Mononuclear cell (primary cell): ENCODE results near the gene SWSAP1. TPM values are rescaled to one million over a fixed set of nuclear protein-coding genes. Genes with fewer than 3 reads are reported as not detected.
"Not testable (repeated sequence)": the region's sequence is repeated elsewhere in the genome, so short reads cannot be mapped to it uniquely, and the experiment has no call there.

Source experiments
- H3K27me3 ChIP-seq: 2 replicates; pipeline ENCODE4 v1.6.0; 2011; ENCODE audit warnings: low read length, control low read depth; ENCODE audit not compliant: insufficient read depth
- H3K4me1 ChIP-seq: 2 replicates; pipeline ENCODE4 v1.5.1; 2011; ENCODE audit warnings: mild to moderate bottlenecking, low read length, control low read depth; ENCODE audit not compliant: insufficient read depth
- H3K4me3 ChIP-seq: 2 replicates; pipeline ENCODE4 v1.5.1; 2011; ENCODE audit warnings: mild to moderate bottlenecking, low read length, moderate library complexity
- H3K9me3 ChIP-seq: 2 replicates; pipeline ENCODE4 v1.5.1; 2011; ENCODE audit warnings: low read depth, mild to moderate bottlenecking, control low read depth, low read length
- total RNA-seq: library from RNA; depleted of rRNA; stranded (reverse); fragments of >200 nt; gene quantifications from one replicate; pipeline ENCODE4 v1.2.3, GENCODE V29; 2012

SWSAP1 gene
- total RNA-seq, 1 donor, result 0.94 TPM

DNA sequence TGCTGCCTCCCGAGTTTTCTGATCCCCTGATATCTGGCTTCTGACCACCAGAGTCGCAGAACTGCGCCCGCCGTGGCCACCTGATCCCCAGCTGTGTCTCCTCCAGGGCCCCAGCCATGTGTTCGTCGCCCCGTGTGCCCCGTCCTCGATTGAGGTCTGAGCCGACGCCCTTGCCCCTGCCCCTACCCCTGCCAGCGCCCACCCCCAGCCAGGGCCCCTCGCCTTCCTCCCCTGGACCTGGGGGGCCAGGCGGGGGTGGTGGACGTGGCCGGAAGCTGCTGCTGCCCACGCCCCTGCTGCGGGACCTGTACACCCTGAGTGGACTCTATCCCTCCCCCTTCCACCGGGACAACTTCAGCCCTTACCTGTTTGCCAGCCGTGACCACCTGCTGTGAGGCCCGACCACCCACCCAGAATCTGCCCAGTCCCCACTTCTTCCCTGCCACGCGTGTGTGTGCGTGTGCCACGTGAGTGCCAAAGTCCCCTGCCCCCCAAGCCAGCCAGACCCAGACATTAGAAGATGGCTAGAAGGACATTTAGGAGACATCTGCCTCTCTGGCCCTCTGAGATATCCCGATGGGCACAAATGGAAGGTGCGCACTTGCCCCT, 10.1 kb upstream of the SWSAP1 start:
- Histone ChIP-seq H3K4me1 (no peaks in the 10 kb centered on the region), H3K27me3 (no peaks in the 10 kb centered on the region), H3K4me3 (no peak overlapping the region), H3K9me3 (no peaks in the 10 kb centered on the region)

DNA sequence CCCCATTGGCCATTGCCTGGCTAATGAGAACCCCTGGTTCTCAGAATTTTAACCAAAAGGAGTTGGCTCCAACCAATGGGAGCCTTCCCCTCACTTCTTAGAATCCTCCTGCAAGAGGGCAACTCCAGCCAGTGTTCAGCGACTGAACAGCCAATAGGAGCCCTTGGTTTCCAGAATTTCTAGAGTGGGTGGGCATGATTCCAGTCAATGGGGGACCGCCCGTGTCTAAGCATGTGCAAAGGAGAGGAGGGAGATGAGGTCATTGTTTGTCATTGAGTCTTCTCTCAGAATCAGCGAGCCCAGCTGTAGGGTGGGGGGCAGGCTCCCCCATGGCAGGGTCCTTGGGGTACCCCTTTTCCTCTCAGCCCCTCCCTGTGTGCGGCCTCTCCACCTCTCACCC, 9.5 kb upstream of the SWSAP1 start:
- H3K9me3 ChIP-seq, result no peaks in the 10 kb centered on the region
- H3K4me3 ChIP-seq, result no peak overlapping the region
- H3K27me3 ChIP-seq, result no peaks in the 10 kb centered on the region
- H3K4me1 ChIP-seq, result no peaks in the 10 kb centered on the region

- H3K4me1 ChIP-seq, result no peaks in the 10 kb centered on the region
- H3K27me3 ChIP-seq, result no peaks in the 10 kb centered on the region
These were observed 8.8 kb upstream of the SWSAP1 start for GRCh38 chr19:11365557-11366117.

DNA sequence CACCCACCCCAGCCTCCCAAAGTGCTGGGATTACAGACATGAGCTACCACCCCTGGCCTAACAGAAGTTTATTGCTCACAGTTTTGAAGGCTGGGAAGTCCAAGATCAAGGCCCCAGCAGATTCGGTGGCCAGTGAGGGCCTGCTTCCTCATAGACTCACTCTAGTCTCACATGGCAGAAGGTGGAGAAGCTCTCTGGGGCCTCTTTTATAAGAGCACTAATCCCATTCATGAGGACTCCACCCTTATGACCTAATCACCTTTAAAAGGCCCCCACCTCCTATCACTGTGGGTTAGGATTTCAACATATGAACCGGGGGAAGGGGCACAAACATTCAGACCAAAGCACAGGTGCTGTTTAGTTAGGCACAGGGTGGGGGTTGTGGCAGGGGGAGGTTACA, 6.9 kb upstream of the SWSAP1 start:
- no peak overlapping the region for H3K4me3 ChIP-seq
- no peaks in the 10 kb centered on the region for H3K27me3 ChIP-seq
- no peaks in the 10 kb centered on the region for H3K4me1 ChIP-seq
- H3K9me3 ChIP-seq, result no peaks in the 10 kb centered on the region

More at GRCh38 chr19:11365557-11366117, 8.8 kb upstream of the SWSAP1 start:
- Histone ChIP-seq H3K9me3 (no peaks in the 10 kb centered on the region), H3K4me3 (no peak overlapping the region)

GRCh38 chr19:11370744-11371143, 3.7 kb upstream of the SWSAP1 start:
- Histone ChIP-seq H3K9me3 (no peaks in the 10 kb centered on the region), H3K4me1 (peaks cover 20% of the 10 kb centered on the region), H3K27me3 (no peaks in the 10 kb centered on the region), H3K4me3 (no peak overlapping the region)

DNA sequence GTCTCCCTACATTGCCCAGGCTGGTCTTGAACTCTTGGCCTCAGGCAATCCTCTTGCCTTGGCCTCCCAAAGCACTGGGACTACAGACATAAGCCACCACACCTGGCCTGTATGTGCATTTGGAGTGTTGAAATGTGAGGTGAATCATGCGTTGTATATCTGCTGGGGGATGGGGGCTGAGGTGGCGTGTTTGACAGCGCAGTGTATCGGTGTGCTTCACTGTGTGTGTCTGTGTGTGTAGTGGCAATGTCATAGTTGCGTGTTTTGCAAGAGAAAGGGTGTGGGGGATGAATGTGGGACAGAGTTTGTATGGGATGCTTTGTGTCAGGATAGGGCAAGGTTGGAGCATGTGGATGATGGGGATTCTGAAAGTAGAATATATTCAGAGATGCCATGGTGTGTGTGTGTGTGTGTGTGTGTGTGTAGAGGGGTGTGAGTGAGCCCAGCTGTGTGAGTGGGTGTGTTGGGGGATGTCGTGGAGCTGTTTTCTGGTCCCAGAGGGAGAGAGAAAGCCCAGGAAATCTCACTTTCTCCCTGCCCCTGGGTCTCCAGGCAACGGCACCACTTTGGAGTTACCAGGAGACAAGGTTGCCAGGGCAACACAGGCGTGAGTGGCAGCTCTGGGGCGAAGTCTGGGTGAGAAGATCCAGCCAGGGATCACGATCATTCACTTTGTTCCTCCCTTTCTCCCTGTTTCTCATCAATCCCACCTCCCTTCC, 1.1 kb upstream of the SWSAP1 start:
- Histone ChIP-seq H3K9me3 (no peaks in the 10 kb centered on the region), H3K27me3 (no peaks in the 10 kb centered on the region), H3K4me1 (peaks cover 45% of the 10 kb centered on the region), H3K4me3 (no peak overlapping the region)

DNA sequence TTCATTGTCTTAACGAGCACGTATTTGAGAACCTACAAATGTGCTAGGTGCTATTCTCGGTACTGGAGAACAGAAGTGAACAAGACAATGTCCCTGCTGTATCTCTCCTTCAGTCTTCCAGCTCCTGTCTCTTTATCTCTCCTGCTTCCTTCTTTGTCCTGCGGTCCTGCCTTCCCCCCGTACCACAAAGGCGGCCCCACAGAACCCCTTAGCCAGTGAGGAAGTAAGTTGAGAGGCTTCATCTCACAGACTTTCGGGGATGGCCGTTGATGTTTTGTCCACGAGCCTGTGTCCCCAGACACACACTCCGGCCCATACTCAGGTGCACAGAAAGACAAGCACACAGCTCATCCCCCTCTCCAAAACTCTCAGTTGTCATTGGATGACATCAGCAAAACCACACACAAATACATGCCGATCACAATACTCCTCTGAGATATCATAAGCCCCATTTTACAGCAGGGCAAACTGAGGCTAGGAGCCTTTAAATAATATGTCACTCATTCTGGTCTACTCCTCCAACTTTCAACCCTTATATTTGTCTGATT, 507 bp upstream of the SWSAP1 start:
- Histone ChIP-seq H3K4me1 (peaks cover 45% of the 10 kb centered on the region), H3K4me3 (peak overlapping the region; percentile 60), H3K9me3 (no peaks in the 10 kb centered on the region), H3K27me3 (no peaks in the 10 kb centered on the region)

DNA sequence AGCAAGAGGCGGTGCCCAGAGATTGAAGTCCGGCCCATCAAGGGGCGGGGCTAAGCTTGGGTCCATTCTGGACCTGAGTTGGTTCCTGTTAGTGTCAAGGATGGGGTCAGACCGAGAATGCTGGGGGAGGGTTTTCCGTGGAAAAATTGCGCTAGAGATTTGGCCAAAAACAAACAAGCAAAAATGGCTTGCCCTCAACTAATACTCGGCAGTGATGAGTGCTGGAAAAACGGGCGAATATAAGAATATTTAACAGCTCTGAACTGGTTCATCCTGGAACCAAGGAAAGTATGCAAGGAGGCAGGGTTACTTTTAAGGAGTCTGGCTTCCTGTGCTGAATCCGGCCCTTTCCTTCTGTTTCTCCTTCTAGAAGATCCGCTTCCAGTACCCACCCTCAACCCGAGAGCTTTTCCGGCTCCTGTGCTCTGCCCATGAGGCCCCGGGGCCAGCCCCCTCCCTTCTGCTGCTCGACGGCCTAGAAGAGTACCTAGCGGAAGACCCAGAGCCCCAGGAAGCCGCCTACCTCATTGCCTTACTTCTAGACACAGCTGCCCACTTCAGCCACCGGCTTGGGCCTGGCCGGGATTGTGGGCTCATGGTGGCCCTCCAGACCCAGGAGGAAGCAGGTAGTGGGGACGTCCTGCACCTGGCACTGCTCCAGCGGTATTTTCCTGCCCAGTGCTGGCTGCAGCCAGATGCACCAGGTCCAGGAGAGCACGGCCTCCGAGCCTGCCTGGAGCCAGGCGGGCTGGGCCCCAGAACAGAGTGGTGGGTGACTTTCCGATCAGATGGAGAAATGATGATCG, 880 bp downstream of the SWSAP1 start:
- H3K9me3 ChIP-seq, result no peaks in the 10 kb centered on the region
- H3K4me1 ChIP-seq, result peaks cover 56% of the 10 kb centered on the region
- peak overlapping the region; percentile 60 for H3K4me3 ChIP-seq
- H3K27me3 ChIP-seq, result no peaks in the 10 kb centered on the region

- peaks cover 73% of the 10 kb centered on the region for H3K4me1 ChIP-seq
- H3K27me3 ChIP-seq, result no peaks in the 10 kb centered on the region
- no peak overlapping the region for H3K4me3 ChIP-seq
These were observed 2.8 kb downstream of the SWSAP1 start for GRCh38 chr19:11377237-11377636.

DNA sequence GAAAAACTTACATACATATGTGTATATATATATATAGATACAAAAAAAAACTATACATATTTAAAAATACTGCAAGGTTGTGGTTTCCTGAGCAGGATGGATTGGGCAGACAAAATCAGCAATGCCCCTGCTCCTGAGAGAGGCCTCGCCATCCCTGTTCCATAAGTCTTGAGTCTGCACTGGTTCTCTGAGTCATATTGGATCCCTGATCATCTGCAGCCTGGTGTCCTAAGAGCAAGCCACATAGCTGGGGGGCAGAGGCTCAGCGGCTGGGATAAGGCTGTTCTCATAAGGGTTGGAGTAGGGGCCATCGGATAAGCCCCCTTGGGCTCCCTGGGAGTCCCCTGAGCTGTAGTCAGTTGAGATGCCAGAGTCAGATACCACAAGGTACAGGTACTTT, 3.3 kb downstream of the SWSAP1 start:
- no peak overlapping the region for H3K4me3 ChIP-seq
- peaks cover 78% of the 10 kb centered on the region for H3K4me1 ChIP-seq
- H3K27me3 ChIP-seq, result no peaks in the 10 kb centered on the region
- no peaks in the 10 kb centered on the region for H3K9me3 ChIP-seq

More at GRCh38 chr19:11377237-11377636, 2.8 kb downstream of the SWSAP1 start:
- no peaks in the 10 kb centered on the region for H3K9me3 ChIP-seq

- peaks cover 3% of the 10 kb centered on the region for H3K27me3 ChIP-seq
- H3K9me3 ChIP-seq, result no peaks in the 10 kb centered on the region
- no peak overlapping the region for H3K4me3 ChIP-seq
- H3K4me1 ChIP-seq, result peaks cover 81% of the 10 kb centered on the region
These were observed 4.1 kb downstream of the SWSAP1 start for GRCh38 chr19:11378319-11379189.

- not testable (repeated sequence) for H3K9me3 ChIP-seq, H3K4me3 ChIP-seq, H3K27me3 ChIP-seq
- H3K4me1 ChIP-seq, result peaks cover 81% of the 10 kb centered on the region
These were observed 4.9 kb downstream of the SWSAP1 start for GRCh38 chr19:11379269-11379845.

DNA sequence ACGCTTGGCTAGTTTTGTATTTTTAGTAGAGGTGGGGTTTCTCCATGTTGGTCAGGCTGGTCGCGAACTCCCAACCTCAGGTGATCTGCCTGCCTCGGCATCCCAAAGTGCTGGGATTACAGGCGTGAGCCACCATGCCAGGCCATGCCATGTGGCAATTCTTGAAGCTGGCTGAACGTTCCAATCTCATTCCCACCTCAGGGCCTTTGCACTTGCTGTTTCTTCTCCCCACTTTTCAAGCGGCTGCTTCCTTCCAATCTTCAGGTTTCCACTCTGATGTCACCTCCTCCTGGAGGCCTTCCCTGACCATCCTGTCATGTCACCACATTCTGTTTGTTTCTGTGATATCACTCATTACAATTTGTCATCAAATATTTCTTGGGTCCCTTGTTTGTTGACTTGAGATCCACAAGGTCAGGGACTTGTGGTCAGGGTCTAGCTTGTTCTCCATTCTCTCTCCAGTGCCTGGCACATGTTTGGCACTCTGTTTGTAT, 5.4 kb downstream of the SWSAP1 start:
- Histone ChIP-seq H3K9me3 (no peaks in the 10 kb centered on the region), H3K27me3 (peaks cover 3% of the 10 kb centered on the region), H3K4me3 (no peak overlapping the region), H3K4me1 (peaks cover 83% of the 10 kb centered on the region)
